PC-9 (cell line): Measurements from ENCODE around the gene LGALS12. TPM values are rescaled to one million over a fixed set of nuclear protein-coding genes. Genes with fewer than 3 reads are reported as not detected.
A peak's percentile ranks its signal among the peaks of the same experiment; 100 is the strongest.
"Not testable (repeated sequence)": the region's sequence is repeated elsewhere in the genome, so short reads cannot be mapped to it uniquely, and the experiment has no call there.

Experiments
- BruUV-seq: library from RNA; stranded (reverse); fragments of 400-500 nt; replicated peaks from 2 replicates; lab custom pipeline; 2021; lab: Mats Ljungman, UMichigan
- CTCF ChIA-PET: fragments of 300-600 bp; sonication (Branson Sonifier 250); formaldehyde crosslinking; loops from one replicate; lab custom pipeline; 2022; ENCODE audit warnings: antibody characterized with exemption; lab: Charles Lee
- POLR2A ChIA-PET: fragments of 300-600 bp; sonication (Branson Sonifier 250); formaldehyde crosslinking; loops from one replicate; lab custom pipeline; 2022; ENCODE audit warnings: antibody characterized with exemption; ENCODE audit not compliant: unreplicated experiment; lab: Charles Lee
- DNase-seq, 2 experiments: peaks; one replicate each; pipeline versions ENCODE4 v3.0.0 to v3.0.0-alpha.2; 2015 to 2022; ENCODE audit warnings: mixed read lengths in 1 of 2
- H2AFZ ChIP-seq: fragments of 200-600 bp; sonication (generic); 2 replicates; pipeline ENCODE4 v1.8.1; 2017; ENCODE audit warnings: antibody characterized with exemption
- H3F3A ChIP-seq: fragments of 200-600 bp; sonication (generic); 2 replicates; pipeline ENCODE4 v1.8.1; 2017; ENCODE audit warnings: antibody characterized with exemption, mild to moderate bottlenecking, low read depth; ENCODE audit not compliant: insufficient read depth
- H3K27ac ChIP-seq: fragments of 200-600 bp; sonication (generic); 2 replicates; pipeline ENCODE4 v1.6.1; 2016; ENCODE audit warnings: mixed run types
- H3K27me3 ChIP-seq: fragments of 200-600 bp; sonication (generic); 2 replicates; pipeline ENCODE4 v1.6.1; 2016; ENCODE audit warnings: low read depth, mixed run types; ENCODE audit not compliant: insufficient read depth
- H3K36me3 ChIP-seq: fragments of 200-600 bp; sonication (generic); 2 replicates; pipeline ENCODE4 v1.6.1; 2016; ENCODE audit warnings: low read depth, mixed run types
- H3K4me1 ChIP-seq: fragments of 200-600 bp; sonication (generic); replicated peaks from 2 replicates; pipeline ENCODE4 v1.6.1; 2016; ENCODE audit warnings: mixed run types; ENCODE audit not compliant: insufficient read depth
- H3K4me2 ChIP-seq: fragments of 200-600 bp; sonication (generic); 2 replicates; pipeline ENCODE4 v1.6.1; 2017; ENCODE audit warnings: mixed run types
- H3K4me3 ChIP-seq: fragments of 200-600 bp; sonication (generic); 2 replicates; pipeline ENCODE4 v1.6.1; 2016; ENCODE audit warnings: mixed run types
- H3K79me2 ChIP-seq: fragments of 200-600 bp; sonication (generic); 2 replicates; pipeline ENCODE4 v1.6.1; 2017; ENCODE audit warnings: low read depth, mixed run types
- H3K9me2 ChIP-seq: fragments of 200-600 bp; sonication (generic); 2 replicates; pipeline ENCODE4 v1.8.1; 2017; ENCODE audit warnings: mild to moderate bottlenecking; ENCODE audit not compliant: insufficient read depth
- H3K9me3 ChIP-seq: fragments of 200-600 bp; sonication (generic); 2 replicates; pipeline ENCODE4 v1.8.1; 2016; ENCODE audit warnings: low read depth; ENCODE audit not compliant: insufficient read depth
- H4K20me1 ChIP-seq: fragments of 200-600 bp; sonication (generic); 2 replicates; pipeline ENCODE4 v1.8.1; 2017; ENCODE audit not compliant: insufficient read depth
- CTCF ChIP-seq: fragments of 200-600 bp; sonication (generic); conservative IDR thresholded peaks from 2 replicates; pipeline ENCODE4 v1.6.1; 2017; ENCODE audit warnings: mixed run types, antibody characterized with exemption, mild to moderate bottlenecking, moderate library complexity
- EZH2 ChIP-seq: fragments of 200-600 bp; sonication (generic); IDR thresholded peaks from 2 replicates; pipeline ENCODE4 v1.8.0; 2017; ENCODE audit warnings: antibody characterized with exemption, low read depth
- intact Hi-C: fragments of 100-400 bp; cut with micrococcal nuclease; formaldehyde crosslinking; loops from one replicate; pipeline ENCODE4 v1.10.0; 2022; ENCODE audit not compliant: unreplicated experiment
- total RNA-seq: library from RNA; stranded (reverse); gene quantifications from 2 replicates; pipeline ENCODE4 v1.2.3, GENCODE V29; 2021

The LGALS12 gene
- total RNA-seq, 1 experiment from 2014 or later: not detected

- Histone ChIP-seq H3K4me3 (no peak overlapping the region), H3K4me1 (peaks cover 36% of the 10 kb centered on the region), H4K20me1 (no peaks in the 10 kb centered on the region), H3K4me2 (no peak overlapping the region), H3K9me2 (no peaks in the 10 kb centered on the region), H3K79me2 (no peaks in the 10 kb centered on the region), H3K27me3 (no peaks in the 10 kb centered on the region), H3K9me3 (no peaks in the 10 kb centered on the region), H3K36me3 (no peaks in the 10 kb centered on the region), H2AFZ (no peak overlapping the region), H3F3A (peaks cover 5% of the 10 kb centered on the region), H3K27ac (no peak overlapping the region)
- no peak for DNase-seq
- intact Hi-C loops: loop anchor here (2.0 kb wide), 2 partner anchors 51 to 81 kb away; no protein-coding TSS in a partner anchor
- ChIA-PET CTCF (no interaction called here), POLR2A (interaction anchor here (0.6 kb wide), 1 partner anchor 139 kb away, joined by 3 read pairs; no protein-coding TSS in a partner anchor)
- BruUV-seq: no TSS peak
- TF ChIP-seq CTCF (no peak), EZH2 (no peak)
Observed at GRCh38 chr11:63530021-63530420, 24.1 kb downstream of the LGALS12 start.

DNA sequence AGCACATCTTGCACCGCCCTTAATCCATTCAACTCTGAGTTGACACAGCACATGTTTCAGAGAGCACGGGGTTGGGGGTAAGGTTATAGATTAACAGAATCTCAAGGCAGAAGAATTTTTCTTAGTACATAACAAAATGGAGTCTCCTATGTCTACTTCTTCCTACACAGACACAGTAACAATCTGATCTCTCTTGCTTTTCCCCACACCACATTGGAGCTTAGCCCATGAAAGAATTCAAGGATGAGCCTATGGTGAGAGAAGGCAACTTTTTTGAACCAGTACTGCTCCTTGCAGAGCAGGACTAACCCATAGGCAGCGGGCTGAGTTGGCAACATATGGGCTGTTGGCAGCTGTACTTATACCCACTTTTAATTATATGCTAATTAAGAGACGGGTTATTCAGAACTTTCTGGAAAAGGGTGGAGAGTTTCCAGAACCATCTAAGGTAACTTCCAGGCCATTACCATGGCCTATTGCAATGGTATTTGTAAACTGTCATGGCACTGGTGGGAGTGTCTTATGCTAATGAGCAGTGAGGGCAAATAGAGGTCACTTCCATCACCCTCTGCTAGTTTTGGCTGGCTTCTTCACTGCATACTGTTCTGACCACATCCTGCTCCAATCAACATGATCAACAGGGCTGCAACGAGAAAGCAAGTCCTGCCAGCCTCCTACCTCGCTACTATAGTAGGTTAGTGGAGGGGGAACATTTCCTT, 25.3 kb downstream of the LGALS12 start:
- POLR2A ChIA-PET: interaction anchor here (0.9 kb wide), 1 partner anchor 36 kb away, joined by 3 read pairs; no protein-coding TSS in a partner anchor
- H3K4me3 ChIP-seq, H2AFZ ChIP-seq, H4K20me1 ChIP-seq, H3K79me2 ChIP-seq, H3K36me3 ChIP-seq, CTCF ChIA-PET, H3K9me3 ChIP-seq, H3K27me3 ChIP-seq, H3F3A ChIP-seq, H3K9me2 ChIP-seq: not testable (repeated sequence)
- peak; percentile 74 to 91 for DNase-seq
- TSS peak; percentile 98 for BruUV-seq
- Histone ChIP-seq H3K4me2 (peak overlapping the region; percentile 45), H3K27ac (peak overlapping the region; percentile 40; the same call in 1 of the 2 replicates), H3K4me1 (peaks cover 36% of the 10 kb centered on the region)
- intact Hi-C loops: loop anchor here (1.0 to 2.0 kb wide), 3 partner anchors 36 to 80 kb away; no protein-coding TSS in a partner anchor

- no peak overlapping the region for H3K4me3 ChIP-seq
- H3K27me3 ChIP-seq: no peaks in the 10 kb centered on the region
- H3F3A ChIP-seq: peaks cover 5% of the 10 kb centered on the region
- H3K27ac ChIP-seq: peak overlapping the region; percentile 40
- intact Hi-C loops: no loop called here
- H3K79me2 ChIP-seq: no peaks in the 10 kb centered on the region
- POLR2A ChIA-PET: interaction anchor here (0.9 kb wide), 1 partner anchor 35 kb away, joined by 3 read pairs; no protein-coding TSS in a partner anchor
- H3K4me1 ChIP-seq: peaks cover 40% of the 10 kb centered on the region
- no peak for DNase-seq
- H3K4me2 ChIP-seq: peak overlapping the region; percentile 45
- no peaks in the 10 kb centered on the region for H4K20me1 ChIP-seq
- no TSS peak for BruUV-seq
- H2AFZ ChIP-seq: no peak overlapping the region
- H3K9me3 ChIP-seq: no peaks in the 10 kb centered on the region
- no peaks in the 10 kb centered on the region for H3K9me2 ChIP-seq
- TF ChIP-seq EZH2 (no peak), CTCF (no peak)
- no peaks in the 10 kb centered on the region for H3K36me3 ChIP-seq
- CTCF ChIA-PET: interaction anchor here (0.6 to 1.2 kb wide), 4 partner anchors 9 to 52 kb away, joined by 3 to 5 read pairs (median 4); no protein-coding TSS in a partner anchor
Observed at GRCh38 chr11:63532117-63532516, 26.2 kb downstream of the LGALS12 start.
